ENCODE data around the gene MRPL21.
"Not testable (repeated sequence)": the region's sequence is repeated elsewhere in the genome, so short reads cannot be mapped to it uniquely, and the experiment has no call there.

Gene MRPL21

DNA sequence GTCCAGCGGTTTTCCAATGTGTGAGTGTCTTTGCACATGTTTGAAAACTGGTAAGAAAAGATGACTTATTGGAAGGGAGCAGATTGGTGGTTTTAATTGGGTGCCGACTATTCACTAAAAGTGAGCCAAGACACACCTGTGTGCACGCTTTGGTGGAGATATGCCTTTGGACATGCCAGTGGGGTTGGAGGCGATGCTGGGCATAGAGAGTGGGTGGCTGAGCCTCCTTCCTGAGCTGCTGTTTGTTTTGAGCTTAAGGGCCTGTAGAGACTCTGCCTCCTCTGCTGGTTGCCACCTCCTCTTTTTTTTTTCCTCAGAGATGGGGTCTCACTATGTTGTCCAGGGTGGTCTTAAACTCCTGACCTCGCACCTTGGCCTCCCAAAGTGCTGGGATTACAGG, 9.6 kb upstream of the MRPL21 start:
- in situ Hi-C loops (cut with HindIII; ENCODE audit: low sequenced_read_pairs): no loop called here

DNA sequence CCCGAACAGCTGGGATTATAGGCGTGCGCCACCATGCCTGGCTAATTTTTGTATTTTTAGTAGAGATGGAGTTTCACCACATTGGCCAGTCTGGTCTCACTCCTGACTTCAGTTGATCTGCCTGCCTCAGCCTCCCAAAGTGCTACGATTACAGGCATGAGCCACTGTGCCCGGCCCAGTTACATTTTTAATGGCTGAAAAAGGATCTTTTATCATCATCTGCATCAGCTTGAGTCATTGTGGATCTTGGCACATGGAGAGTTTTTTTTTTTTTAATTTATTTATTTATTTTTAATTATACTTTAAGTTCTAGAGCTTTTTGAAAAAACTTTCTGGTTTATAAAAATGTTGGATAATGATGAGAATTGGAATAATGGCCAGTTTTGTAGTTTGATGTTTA, 8.6 kb upstream of the MRPL21 start:
- in situ Hi-C loops (cut with HindIII; ENCODE audit: low sequenced_read_pairs): no loop called here

DNA sequence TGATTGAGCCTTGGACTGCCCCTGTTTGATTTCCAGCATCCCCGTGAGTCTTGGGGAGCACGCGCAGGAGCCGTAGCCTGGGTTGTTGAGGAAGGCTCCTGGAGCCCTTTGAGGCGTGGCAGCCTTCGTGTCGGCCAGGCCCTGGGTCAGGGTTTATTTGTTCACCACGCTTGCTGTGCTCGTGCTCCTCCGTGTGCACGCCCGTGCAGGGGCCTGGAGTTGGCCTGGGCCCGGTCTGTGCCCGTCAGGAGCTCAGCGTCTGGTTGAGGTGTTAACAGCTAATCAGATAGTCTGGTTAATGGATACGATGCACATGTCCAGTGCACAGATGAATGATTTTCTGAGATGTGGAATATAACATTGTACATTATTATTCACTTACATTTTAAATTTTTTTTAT, 8.1 kb upstream of the MRPL21 start:
- in situ Hi-C loops (cut with HindIII; ENCODE audit: low sequenced_read_pairs): no loop called here

DNA sequence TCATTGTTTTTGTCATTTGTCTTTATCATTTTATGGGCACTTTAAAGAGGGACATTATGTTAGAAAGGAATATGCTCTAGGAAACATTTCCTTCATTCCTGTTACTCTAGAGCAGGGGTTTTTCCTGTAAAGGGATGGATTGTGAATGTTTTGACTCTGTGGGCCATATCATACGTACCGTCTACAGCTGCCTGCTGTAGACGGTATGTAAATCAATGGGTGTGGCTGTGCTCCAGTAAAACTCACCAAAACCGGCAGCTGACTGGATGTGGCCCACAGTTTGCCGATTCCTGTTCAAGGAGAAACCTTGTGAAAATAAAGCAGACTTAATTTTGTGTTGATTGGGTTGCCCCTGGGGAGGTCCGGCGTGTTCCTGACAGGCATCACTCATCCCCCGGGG, 7.3 kb upstream of the MRPL21 start:
- in situ Hi-C loops (cut with HindIII; ENCODE audit: low sequenced_read_pairs): no loop called here

DNA sequence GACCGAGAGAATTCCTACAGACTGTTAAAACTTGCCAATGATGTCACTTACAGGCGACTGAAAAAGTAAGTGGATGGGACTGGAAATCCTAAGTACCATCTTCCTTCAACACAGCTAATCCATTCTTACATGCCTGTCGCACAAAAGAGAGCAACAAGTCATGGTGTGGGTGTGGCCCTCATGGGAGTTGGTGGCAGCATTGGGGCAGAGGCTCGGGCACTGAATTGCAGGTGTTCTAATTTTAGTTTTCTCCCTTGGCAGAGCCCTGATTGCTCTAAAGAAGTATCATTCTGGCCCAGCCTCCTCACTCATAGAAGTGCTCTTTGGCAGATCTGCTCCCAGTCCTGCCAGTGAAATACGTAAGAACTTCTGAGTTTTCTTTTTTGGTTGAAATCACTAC, 4.6 kb upstream of the MRPL21 start:
- in situ Hi-C loops (cut with HindIII; ENCODE audit: low sequenced_read_pairs): no loop called here

DNA sequence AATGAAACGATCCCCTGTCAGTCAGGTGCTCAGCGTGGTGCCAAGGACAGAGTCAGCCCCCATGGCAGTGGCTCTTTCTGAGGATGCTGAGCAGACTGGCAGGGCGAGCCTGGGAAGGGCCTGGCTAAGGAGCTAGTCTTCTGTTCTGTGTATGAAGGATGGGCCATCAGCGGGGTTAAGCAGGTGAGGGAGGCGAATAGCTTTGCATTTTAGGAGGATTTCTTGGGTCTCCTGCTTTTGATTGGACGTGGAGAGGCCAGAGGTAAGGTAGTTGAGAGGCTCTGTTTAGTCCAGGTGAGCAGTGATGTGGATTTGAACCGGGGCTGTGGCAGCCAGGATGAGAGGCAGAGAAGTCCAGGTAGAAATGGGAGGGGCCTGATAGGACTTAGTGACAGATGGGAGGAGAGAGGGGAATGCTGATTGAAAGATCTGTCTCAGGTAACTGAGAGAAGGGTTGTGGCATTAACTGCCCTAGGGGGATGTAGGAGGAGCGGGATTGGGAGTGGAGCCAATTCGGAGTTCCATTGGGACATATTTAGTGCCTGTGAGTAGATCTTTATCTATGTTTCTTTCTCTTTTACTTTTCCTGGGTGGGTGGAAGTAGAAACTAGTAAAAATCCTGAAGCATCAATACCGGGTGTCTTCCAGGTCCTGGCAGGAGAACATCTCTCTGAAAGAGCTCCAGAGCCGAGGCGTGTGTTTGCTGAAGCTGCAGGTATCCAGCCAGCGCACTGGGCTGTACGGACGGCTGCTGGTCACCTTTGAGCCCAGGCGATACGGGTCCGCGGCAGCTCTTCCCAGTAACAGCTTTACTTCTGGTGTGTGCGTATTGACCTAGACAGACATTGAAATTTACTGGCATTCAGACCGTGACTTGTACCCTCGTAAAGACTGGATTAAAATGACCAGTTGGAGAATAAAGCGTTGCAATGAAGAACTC, 2.1 kb upstream of the MRPL21 start:
- in situ Hi-C loops (cut with HindIII; ENCODE audit: low sequenced_read_pairs): no loop called here

DNA sequence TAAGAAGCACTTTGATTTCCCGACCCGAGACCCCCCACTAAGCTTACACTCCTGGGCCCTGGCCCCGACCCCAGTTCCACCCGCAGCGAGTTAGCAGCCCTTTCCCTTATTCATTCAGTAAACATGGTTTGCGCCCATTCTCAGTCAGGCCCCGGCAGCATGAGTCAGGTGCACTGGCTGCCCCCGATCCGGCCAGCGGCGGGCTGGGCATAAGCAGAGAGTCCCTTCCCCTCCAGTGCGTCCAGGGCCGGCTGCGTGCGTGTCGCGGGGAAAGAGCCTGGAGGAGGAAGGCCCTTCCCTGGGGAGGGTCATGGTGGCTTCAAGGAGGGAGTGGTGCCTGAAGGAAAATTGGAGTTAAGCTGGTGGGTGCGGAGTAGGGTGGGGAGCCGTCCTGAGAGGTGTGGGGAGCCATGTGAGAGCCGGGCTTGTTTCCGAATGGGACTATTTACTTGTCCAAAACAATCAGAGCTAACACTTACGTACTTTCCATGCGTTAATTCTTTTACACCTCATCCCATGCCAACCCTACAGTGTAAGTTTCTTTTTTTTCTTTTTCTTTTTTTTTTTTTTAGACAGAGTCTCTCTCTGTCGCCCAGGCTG, 716 bp upstream of the MRPL21 start:
- in situ Hi-C loops (cut with HindIII; ENCODE audit: low sequenced_read_pairs): no loop called here

DNA sequence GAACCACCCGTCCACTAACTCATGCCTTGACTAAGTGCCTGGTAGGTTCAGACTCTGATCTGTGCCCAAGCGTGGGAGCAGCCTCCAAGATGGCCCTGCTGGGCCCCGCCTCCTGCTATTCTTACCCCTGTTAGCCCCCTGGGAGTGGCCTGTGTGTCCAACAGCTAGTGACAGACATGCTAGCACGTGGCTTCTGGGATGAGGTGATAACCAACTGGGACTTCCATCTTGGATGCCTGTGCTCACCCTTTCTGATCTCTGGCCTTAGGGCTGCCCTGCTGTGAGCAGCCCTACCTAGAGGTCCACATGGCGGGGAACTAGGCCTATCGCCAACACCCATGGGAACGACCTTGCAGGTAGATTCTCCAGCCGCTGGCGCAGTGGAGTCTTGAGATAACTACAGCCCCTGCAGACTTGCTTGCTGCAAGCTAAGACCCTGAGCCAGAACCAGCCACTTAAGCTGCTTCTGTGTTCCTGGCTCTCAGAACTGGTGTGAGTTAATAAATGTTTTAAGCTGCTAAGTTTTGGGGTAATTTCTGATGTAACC, 2.7 kb downstream of the MRPL21 start:
- in situ Hi-C loops (cut with HindIII; ENCODE audit: low sequenced_read_pairs): no loop called here

DNA sequence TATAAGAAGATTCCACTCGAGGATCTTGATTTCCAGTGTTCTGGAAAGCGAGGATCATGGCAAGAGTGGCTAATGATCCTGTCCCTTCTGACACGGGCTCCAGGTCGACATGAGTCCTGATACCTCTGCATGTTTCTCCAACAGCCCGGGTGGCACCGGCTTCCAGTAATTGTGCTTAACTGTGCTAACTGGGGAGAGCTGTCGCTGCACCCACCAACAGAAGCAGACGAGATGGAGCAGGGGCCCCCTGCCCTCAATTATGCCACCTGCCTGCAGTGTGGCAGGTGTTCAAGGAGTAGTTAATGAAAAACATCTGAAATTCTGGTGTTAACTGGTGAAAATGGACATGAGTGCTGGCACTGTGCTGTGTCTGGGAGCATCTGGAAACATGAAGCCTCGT, 6.2 kb downstream of the MRPL21 start:
- in situ Hi-C loops (cut with HindIII; ENCODE audit: low sequenced_read_pairs): no loop called here

DNA sequence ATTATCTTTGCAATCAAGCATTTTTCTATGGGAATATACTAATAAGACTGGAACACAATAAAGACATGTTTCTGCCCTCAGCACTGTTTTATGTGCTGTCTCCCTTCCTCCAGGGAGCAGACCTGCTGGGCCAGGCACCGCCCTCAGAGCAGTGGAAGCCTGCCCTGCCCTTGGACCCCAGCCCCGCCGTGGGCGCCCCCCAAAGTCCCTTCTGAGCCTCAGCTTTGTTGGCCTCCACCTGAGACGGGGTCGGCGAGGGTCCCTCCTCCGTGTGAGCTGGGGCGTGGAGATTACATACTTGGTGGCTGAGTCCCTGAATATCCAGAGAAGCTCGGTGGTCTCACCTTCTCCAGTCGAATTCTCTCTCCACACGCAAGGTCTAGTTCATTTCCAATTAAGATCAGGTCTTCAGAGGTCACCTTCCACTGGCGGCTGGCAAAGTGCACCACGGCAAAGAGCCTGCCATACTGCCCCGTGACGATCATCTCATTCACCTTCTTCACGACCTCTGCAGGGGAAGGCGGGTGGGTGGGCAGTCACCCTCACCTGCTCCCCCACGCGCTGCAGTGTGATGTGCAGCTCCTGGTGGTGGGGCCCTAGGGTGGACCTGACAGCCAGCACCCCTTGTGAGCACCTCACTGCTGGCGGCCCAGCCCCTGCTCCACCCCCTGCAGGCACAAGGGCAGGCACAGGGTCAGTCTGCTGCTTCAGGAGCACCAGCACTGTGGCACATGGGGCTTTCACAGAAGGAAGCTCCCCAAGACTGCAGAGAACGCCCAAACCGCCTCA, 7.3 kb downstream of the MRPL21 start:
- in situ Hi-C loops (cut with HindIII; ENCODE audit: low sequenced_read_pairs): no loop called here

DNA sequence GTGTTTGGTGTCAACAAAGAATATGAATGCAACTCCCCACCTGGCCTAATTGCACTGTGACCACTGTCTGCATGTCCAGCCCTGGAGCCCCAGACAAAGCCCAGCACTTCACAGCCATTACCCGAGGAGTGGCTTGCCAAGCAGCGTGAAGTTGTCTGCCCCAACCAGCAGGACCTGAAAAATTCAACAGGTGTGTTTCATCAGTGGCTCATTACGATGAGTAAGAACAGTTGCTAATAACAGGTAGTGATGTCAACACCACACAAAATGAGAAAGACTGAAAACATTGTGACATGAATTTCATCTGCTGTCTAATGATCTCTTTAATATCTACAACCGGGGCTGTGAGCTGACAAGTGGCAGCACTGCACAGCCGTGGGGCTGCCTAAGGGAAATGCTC, 10.3 kb downstream of the MRPL21 start:
- in situ Hi-C loops (cut with HindIII; ENCODE audit: low sequenced_read_pairs): no loop called here

DNA sequence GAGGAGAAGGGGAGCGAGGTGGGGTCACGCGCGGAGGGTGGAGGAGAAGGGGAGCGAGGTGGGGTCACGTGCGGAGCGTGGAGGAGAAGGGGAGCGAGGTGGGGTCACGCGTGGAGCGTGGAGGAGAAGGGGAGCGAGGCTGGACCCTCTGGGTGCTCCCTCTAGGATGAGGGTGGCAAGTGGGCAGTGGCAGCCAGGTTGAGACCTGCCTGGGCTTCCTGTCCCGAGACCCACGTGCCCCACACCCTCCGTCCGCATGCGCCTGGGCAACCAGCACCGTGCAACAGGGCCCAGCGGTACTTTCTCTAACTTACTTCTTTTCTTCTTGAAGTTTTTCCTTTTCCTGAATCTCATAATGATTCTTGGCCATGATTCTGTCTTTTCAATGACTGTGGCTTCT, 11.1 kb downstream of the MRPL21 start:
- in situ Hi-C loops (cut with HindIII; ENCODE audit: low sequenced_read_pairs): no loop called here

DNA sequence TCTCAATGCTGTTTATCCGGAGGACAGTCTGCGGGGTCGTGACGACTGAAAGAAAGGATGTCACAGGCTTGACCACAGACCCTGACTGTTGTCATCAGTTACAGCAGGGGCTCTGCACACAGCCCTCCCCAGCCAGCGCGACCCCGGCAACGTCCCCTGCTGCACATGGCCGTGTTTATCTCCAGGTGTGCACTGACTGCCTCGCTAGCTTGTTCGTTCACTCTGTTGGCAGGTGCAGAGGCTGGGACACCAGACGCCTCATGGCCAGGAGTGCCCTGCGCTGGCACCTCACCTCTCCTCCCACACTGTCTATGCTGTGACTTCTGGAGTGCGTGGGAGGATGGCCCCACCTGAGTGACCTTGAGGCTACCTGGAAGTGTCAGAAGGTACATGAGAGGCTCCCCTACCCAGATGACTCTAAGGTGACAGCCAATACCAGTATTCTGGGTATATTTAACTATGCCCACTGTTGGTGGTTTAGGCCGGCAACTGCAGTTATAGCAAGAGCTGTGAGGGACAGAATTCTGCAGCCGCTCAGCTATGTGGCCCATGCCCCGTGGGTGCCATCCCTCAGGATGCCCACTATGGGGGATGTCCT, 12.2 kb downstream of the MRPL21 start:
- in situ Hi-C loops (cut with HindIII; ENCODE audit: low sequenced_read_pairs): no loop called here

DNA sequence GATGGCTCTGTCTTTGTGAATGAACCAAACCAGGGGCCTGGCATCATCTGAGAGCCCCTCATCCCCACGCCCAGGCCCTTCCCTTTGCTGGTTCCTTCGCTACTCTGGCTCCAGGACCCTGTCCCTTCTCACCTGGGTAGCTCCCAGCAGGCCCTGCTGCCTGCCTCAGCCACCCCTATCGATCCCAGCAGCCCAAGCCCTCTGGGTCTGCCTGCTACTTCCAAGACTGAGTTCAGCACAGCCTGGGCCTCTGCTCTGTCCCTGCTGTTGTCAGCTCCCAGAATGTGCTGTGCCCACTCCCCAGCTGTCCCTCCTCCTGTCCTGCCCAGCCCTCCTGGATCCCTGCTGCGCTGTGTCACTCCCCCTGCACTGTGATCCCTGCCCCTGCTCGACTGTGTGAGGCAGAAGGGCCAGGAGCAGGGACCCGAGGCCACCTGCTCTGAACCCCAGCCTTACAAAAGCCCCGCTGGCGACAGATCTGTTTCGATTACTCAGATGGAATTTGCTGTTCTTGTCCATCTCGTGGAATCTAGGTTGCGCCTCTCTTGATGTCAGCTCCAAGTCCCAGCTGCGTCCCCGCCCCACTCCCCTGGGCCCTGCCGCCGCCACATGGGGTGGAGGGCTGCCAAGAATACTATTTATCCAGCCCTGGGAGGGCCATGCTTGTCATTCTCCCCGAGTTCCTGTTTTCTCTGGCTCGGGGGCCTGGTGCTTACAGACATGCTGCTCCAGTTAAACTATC, 13.0 kb downstream of the MRPL21 start:
- in situ Hi-C loops (cut with HindIII; ENCODE audit: low sequenced_read_pairs): no loop called here

DNA sequence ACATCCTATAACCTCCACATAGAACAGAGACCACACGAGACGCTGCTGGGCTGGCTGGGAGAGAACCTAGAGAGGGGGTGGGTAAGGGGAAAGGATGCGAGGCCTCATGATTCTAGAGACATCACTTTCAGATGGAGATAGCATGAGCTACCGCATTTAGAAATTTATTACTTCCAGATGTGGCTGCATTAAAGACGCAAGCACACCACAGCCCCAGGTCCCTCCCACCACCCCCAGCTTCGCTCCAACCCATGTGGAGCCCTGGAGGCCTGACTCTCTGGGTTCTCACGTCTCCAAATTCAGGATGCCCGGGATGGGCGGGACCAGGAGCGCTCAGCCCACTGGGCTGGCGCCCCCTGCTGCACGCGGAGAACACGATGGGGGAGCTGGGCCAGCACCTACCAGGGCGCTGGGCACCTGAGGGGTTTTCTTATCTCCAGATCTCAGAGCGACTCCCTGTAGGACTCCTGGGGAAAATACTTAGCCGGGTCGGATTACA, 13.6 kb downstream of the MRPL21 start:
- in situ Hi-C loops (cut with HindIII; ENCODE audit: low sequenced_read_pairs): no loop called here

DNA sequence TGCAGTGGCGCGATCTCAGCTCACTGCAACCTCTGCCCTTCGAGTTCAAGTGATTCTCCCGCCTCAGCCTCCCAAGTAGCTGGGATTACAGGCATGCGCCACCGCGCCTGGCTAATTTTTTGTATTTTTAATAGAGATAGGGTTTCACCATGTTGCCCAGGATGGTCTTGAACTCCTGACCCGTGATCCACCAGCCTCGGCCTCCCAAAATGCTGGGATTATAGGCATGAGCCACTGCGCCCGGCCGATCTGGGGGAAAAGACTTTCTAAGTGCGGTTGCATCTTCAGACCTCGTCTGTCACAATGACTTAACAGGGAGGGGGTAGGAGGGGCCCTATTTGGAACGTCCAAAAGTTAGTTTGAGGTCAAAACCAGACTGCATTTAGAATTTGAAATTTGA, 18.8 kb downstream of the MRPL21 start:
- in situ Hi-C loops (cut with HindIII; ENCODE audit: low sequenced_read_pairs): not testable (repeated sequence)

DNA sequence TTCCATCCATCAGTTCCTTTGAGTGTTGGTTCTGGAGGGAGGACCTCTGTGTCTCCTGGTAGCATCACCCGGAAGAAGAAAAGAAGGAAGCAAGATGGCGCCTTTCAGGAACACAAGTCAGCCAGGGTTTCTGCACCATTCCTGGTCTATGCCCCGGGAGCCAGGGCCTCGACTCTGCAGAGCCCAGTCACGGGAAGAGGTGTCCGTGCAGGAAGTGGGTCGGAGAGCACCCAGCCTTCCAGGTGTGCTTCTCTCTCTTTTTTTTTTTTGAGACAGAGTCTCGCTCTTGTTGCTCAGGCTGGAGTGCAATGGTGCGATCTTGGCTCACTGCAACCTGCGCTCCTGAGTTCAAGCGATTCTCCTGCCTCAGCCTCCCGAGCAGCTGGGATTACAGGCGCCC, 21.2 kb downstream of the MRPL21 start:
- in situ Hi-C loops (cut with HindIII; ENCODE audit: low sequenced_read_pairs): no loop called here

DNA sequence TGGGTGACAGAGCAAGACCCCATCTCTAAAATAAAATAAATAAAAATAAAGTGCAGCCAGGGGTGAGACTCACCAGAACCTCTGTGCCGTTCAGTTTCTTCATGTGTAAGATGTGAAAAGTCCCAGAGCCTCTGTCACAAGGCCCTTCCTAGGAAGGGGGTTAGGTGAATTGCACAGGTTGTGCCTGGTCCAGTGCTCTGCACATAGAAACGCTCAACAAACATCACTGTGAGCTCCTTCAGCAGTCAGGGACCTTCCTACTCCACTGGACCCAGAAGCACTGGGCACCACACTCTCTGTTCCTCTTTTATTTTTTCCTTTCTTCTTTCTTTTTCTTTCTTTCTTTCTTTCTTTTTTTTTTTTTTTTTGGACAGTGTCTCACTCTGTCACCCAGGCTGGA, 22.3 kb downstream of the MRPL21 start:
- in situ Hi-C loops (cut with HindIII; ENCODE audit: low sequenced_read_pairs): no loop called here

DNA sequence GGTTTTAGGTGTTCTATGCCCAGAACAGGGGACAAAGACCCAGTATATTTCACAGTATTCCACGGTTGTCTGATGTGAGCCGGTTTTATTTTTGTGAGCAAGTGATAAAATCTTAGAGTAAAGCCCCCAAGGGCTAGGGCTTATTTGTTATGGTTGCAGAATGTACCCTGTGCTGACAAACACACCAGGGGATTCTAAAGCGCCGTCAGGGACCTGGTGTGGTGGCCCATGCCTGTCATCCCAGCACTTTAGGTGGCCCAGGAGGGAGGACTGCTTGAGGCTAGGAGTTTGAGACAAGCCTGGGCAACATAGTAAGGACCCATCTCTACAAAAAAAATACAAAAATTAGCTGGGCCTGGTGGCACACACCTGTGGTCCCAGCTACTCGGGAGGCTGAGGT, 22.8 kb downstream of the MRPL21 start:
- in situ Hi-C loops (cut with HindIII; ENCODE audit: low sequenced_read_pairs): no loop called here

DNA sequence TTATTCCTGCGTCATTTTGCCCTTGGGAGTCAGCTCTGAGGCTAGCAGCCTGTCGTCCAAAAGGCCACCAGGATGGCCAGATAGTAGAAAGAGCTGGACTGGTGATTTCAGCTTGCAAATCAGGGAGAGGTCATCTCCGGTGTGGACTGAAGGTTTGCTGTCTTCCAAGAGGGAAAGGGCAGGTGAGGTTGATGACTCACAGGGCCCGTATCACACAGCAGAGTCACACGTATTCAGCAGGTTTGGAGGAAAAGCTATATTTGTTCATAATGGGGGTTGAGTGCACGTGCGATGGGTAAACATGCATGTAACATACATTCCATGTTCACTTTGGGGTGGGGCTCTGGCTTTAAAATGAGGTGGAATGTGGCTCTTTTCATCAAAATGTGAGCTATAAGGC, 25.6 kb downstream of the MRPL21 start:
- in situ Hi-C loops (cut with HindIII; ENCODE audit: low sequenced_read_pairs): no loop called here

Measured in DLD1 (cell line).